Measurements from ENCODE around the gene CDC42EP2. TPM values are rescaled to one million over a fixed set of nuclear protein-coding genes. Genes with fewer than 3 reads are reported as not detected.

CDC42EP2 gene
- total RNA-seq, 2 donors from 2014 or later: 1.7 TPM; not detected in 1

- Mint-ChIP-seq H3K36me3 (peaks cover 30% of the 10 kb centered on the region), H3K9me3 (no peaks in the 10 kb centered on the region), H3K27ac (peak overlapping the region; percentile 47 to 63), H3K4me1 (ENCODE audit: low read depth in 2 of 2) (peaks cover 5 to 9% of the 10 kb centered on the region in 2 donors), H3K4me3 (peak overlapping the region; percentile 16), H3K27me3 (no peaks in the 10 kb centered on the region)
- DNase-seq (ENCODE audit: low spot score): no peak
- ATAC-seq: peak; percentile 52 to 72
Measured at GRCh38 chr11:65290448-65291165, 24.1 kb upstream of the CDC42EP2 start.

DNA sequence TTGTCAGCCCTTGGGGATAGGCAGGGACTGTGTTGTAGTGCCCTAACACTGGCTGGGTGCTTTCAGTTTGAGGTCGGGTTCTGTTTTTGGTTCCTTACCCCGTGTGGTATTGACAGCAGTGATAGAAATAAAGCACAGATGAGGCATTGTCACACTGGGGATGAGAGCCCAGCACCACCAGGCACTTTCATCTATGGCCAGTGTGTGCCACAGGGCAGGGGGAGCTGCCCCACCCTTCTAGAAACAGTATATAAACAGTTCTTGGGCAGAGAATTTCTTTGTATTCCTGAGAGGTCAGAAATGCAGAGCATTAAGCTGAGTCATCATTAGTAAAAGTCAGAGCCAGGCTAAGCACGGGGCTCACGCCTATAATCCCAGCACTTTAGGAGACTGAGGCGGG, 23.1 kb upstream of the CDC42EP2 start:
- Mint-ChIP-seq H3K27ac (peak overlapping the region; percentile 47 to 63), H3K4me1 (ENCODE audit: low read depth in 2 of 2) (peaks cover 5 to 9% of the 10 kb centered on the region in 2 donors), H3K4me3 (no peak overlapping the region), H3K9me3 (no peaks in the 10 kb centered on the region), H3K36me3 (peaks cover 31% of the 10 kb centered on the region), H3K27me3 (no peaks in the 10 kb centered on the region)
- DNase-seq (ENCODE audit: low spot score) (no peak), ATAC-seq (no peak)

GRCh38 chr11:65292890-65293289, 21.8 kb upstream of the CDC42EP2 start:
- no peak for ATAC-seq
- H3K9me3 Mint-ChIP-seq: no peaks in the 10 kb centered on the region
- no peaks in the 10 kb centered on the region for H3K27me3 Mint-ChIP-seq
- no peak overlapping the region for H3K27ac Mint-ChIP-seq
- H3K4me3 Mint-ChIP-seq: no peak overlapping the region
- peaks cover 25% of the 10 kb centered on the region for H3K36me3 Mint-ChIP-seq
- H3K4me1 Mint-ChIP-seq (ENCODE audit: low read depth in 2 of 2): peaks cover 5 to 9% of the 10 kb centered on the region in 2 donors
- no peak for DNase-seq (ENCODE audit: low spot score)

DNA sequence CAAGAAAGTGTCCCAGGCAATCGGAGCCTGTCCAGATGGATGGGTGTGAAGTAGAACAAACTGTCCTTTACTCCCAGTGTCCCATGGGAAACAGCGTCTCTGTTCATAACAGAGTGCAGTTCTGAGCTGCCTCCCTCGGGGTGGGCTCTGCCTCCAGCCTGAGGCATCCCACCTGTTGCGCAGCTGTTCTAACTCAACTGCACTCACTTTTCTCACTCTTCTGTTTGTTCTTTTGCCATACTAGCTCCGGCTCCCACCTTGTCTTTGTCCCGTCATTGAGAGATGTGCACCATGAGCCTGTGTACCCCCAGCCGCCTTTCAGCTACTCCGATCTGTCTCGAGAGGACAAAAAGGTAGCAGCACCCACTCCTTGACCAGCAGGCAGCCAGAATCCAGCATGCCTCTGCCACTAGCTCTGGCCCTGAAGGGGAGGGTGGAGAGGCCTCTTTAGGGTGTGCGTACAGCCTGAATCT, 20.7 kb upstream of the CDC42EP2 start:
- H3K27ac Mint-ChIP-seq: no peak overlapping the region
- peaks cover 25% of the 10 kb centered on the region for H3K36me3 Mint-ChIP-seq

DNA sequence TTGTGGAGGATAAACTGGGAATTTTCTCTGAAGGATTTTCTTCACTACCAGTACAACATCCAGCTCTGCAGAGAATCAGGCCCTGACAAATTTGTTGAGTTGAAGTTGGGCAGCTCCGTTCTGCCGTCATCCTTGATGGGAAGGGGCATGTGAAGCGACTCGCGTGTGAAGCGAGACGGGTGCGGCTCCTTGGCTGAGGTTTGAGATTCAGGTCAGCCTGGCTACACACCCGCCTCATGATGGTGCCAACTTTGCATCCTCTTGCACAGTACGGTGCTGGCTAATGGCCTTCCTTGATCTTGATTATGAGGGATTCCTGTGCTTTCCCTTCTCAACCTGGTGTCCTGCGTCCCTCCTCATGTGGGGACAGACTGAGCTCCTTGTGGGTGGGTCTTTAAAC, 19.7 kb upstream of the CDC42EP2 start:
- DNase-seq (ENCODE audit: low spot score) (no peak), ATAC-seq (no peak)
- Mint-ChIP-seq H3K27ac (no peak overlapping the region), H3K36me3 (peaks cover 18% of the 10 kb centered on the region), H3K9me3 (no peaks in the 10 kb centered on the region), H3K4me3 (no peak overlapping the region), H3K27me3 (no peaks in the 10 kb centered on the region), H3K4me1 (ENCODE audit: low read depth in 2 of 2) (peaks cover 5 to 9% of the 10 kb centered on the region in 2 donors)

More for the DNA sequence above, 20.7 kb upstream of the CDC42EP2 start:
- H3K4me1 Mint-ChIP-seq (ENCODE audit: low read depth in 2 of 2): peaks cover 5 to 9% of the 10 kb centered on the region in 2 donors
- H3K4me3 Mint-ChIP-seq: no peak overlapping the region
- H3K9me3 Mint-ChIP-seq: no peaks in the 10 kb centered on the region
- no peaks in the 10 kb centered on the region for H3K27me3 Mint-ChIP-seq
- ATAC-seq (no peak), DNase-seq (ENCODE audit: low spot score) (no peak)

DNA sequence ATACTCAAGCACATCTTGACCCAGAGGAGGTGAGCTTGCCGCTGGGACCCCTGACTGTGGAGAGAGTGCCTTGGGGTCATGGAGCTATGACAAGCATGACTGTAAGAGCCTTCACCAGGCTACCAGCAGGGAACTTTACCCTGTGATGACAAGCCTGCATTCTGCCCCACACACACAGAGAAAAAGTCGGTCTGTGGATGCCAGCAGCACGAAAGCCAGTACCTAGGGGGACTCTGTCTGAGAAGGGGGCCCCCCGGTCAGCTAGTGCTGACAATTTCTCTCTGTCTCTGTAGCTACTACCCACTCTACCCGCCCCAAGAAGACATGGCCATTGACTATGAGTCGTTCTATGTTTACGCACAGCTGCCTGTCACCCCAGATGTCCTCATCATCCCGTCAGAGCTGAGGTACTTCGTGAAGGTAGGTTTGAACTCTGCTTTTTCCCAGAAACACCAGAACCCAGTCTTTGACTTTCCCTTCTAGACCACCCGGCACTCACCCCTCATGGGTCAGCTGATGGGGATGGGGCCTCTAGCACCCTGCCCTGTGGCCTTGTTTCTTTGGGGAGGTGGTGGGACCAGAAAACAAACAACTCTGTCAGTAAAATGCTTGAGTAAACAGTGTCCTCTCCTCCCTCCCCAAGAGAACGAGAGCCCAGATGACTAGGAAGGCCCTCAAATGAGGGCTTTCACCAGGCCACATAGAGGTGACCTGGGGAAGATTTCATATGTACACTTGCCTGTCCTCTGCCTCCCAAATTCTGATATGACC, 18.9 kb upstream of the CDC42EP2 start:
- no peak overlapping the region for H3K4me3 Mint-ChIP-seq
- ATAC-seq: no peak

GRCh38 chr11:65297026-65297672, 17.5 kb upstream of the CDC42EP2 start:
- Mint-ChIP-seq H3K36me3 (peaks cover 8% of the 10 kb centered on the region), H3K4me3 (no peak overlapping the region)
- no peak for ATAC-seq

More for the DNA sequence above, 18.9 kb upstream of the CDC42EP2 start:
- no peak for DNase-seq (ENCODE audit: low spot score)
- Mint-ChIP-seq H3K4me1 (ENCODE audit: low read depth in 2 of 2) (peaks cover under 1 to 5% of the 10 kb centered on the region in 2 donors), H3K36me3 (peaks cover 13% of the 10 kb centered on the region), H3K27me3 (no peaks in the 10 kb centered on the region), H3K27ac (no peak overlapping the region), H3K9me3 (no peaks in the 10 kb centered on the region)

DNA sequence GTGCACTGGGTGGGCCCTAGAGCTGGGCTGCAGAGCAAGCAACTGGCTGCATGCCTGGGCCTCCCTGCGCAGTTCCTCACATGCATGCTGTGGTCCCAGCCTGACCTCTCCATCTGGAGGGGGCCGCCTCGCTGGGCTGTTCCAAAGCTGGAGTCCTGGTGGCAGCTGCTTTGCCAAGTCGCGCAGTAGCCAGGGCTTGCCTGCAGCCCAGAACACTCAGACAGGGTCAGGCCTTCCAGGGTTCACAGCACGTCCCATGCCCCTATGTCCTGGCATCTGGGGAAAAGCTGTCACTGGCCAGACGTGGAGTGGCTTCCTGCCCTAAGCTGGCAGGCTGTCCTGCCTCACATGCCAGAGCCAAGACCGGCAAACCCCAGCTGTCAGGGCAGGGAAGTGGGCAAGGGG, 16.5 kb upstream of the CDC42EP2 start:
- Mint-ChIP-seq H3K4me1 (ENCODE audit: low read depth in 2 of 2) (no peaks in the 10 kb centered on the region), H3K9me3 (no peaks in the 10 kb centered on the region), H3K36me3 (peaks cover 8% of the 10 kb centered on the region), H3K27me3 (no peaks in the 10 kb centered on the region), H3K27ac (no peak overlapping the region), H3K4me3 (no peak overlapping the region)
- DNase-seq (ENCODE audit: low spot score): no peak
- peak in 1 of 2 donors; percentile 6 for ATAC-seq

More at GRCh38 chr11:65297026-65297672, 17.5 kb upstream of the CDC42EP2 start:
- Mint-ChIP-seq H3K9me3 (no peaks in the 10 kb centered on the region), H3K4me1 (ENCODE audit: low read depth in 2 of 2) (no peaks in the 10 kb centered on the region), H3K27ac (no peak overlapping the region), H3K27me3 (no peaks in the 10 kb centered on the region)
- no peak for DNase-seq (ENCODE audit: low spot score)

- no peak for DNase-seq (ENCODE audit: low spot score)
- no peaks in the 10 kb centered on the region for H3K4me1 Mint-ChIP-seq (ENCODE audit: low read depth in 2 of 2)
- no peak for ATAC-seq
- no peaks in the 10 kb centered on the region for H3K27me3 Mint-ChIP-seq
- no peak overlapping the region for H3K27ac Mint-ChIP-seq
- peaks cover 8% of the 10 kb centered on the region for H3K36me3 Mint-ChIP-seq
- H3K4me3 Mint-ChIP-seq: no peak overlapping the region
- H3K9me3 Mint-ChIP-seq: no peaks in the 10 kb centered on the region
Measured at GRCh38 chr11:65298655-65299179, 15.9 kb upstream of the CDC42EP2 start.

DNA sequence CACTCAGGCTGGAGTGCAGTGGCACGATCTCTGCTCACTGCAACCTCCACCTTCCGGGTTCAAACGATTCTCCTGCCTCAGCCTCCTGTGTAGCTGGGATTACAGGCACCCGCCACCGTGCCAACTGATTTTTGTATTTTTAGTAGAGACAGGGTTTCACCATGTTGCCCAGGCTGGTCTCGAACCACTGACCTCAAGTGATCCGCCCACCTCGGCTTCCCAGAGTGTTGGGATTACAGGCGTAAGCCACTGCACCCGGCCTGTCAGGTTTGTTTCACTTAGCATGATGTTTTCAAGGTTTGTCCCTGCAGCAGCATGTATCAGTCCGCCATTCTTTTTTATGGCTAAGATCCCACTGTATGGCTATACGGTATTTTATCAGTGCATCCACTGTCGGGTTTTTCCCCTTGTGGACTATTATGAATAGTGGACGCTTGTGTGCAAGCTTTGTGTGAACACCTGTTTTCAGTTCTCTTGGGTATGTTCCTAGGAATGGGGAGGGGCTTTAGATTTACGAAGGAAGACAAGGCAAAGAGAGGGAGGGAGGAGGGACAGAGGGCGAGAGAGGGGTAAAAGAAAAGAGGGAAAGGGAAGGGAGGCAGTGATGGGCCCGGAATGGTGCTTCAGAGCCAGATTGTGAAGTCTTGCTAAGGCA, 13.9 kb upstream of the CDC42EP2 start:
- DNase-seq (ENCODE audit: low spot score) (no peak), ATAC-seq (no peak)
- no peaks in the 10 kb centered on the region for H3K36me3 Mint-ChIP-seq
- no peaks in the 10 kb centered on the region for H3K9me3 Mint-ChIP-seq
- H3K27me3 Mint-ChIP-seq: no peaks in the 10 kb centered on the region
- H3K4me1 Mint-ChIP-seq (ENCODE audit: low read depth in 2 of 2): no peaks in the 10 kb centered on the region
- no peak overlapping the region for H3K4me3 Mint-ChIP-seq
- no peak overlapping the region for H3K27ac Mint-ChIP-seq

GRCh38 chr11:65301491-65302329, 13.0 kb upstream of the CDC42EP2 start:
- DNase-seq (ENCODE audit: low spot score) (no peak), ATAC-seq (no peak)
- no peaks in the 10 kb centered on the region for H3K4me1 Mint-ChIP-seq (ENCODE audit: low read depth in 2 of 2)
- H3K4me3 Mint-ChIP-seq: no peak overlapping the region
- no peak overlapping the region for H3K27ac Mint-ChIP-seq
- H3K27me3 Mint-ChIP-seq: no peaks in the 10 kb centered on the region
- no peaks in the 10 kb centered on the region for H3K36me3 Mint-ChIP-seq
- no peaks in the 10 kb centered on the region for H3K9me3 Mint-ChIP-seq

DNA sequence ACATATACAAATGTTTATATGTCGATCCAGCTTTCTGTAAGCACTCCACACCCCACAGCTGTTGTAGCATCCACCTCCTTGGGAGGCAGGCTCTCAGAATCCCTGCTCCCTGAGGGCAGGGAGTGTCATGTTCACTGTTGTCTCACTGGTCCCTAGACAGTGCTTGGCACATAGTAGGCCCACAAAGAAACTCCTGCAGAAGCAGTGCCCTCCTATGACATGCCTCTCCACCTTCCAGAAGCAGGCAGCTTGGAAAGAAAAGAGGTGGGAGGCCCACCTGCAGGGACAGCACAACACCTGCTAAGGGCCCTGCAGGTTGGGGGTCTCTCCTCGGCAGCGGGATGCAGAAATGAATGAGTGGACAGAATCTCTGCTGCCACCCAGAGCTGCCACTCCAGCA, 11.1 kb upstream of the CDC42EP2 start:
- Mint-ChIP-seq H3K27ac (no peak overlapping the region), H3K27me3 (no peaks in the 10 kb centered on the region)
- no peak for DNase-seq (ENCODE audit: low spot score)

More for the DNA sequence above, 11.1 kb upstream of the CDC42EP2 start:
- Mint-ChIP-seq H3K36me3 (no peaks in the 10 kb centered on the region), H3K4me3 (no peak overlapping the region), H3K9me3 (no peaks in the 10 kb centered on the region), H3K4me1 (ENCODE audit: low read depth in 2 of 2) (no peaks in the 10 kb centered on the region)
- no peak for ATAC-seq

Measured in natural killer cell treated with Interleukin-12 subunit alpha and Interleukin-12 subunit beta and Interleukin-15 and Interleukin-18, amount 100 ng/mL, for 72 hours (primary cell).